HG03280 (cell line): Measurements from ENCODE around the gene CYP17A1.
A peak's percentile ranks its signal among the peaks of the same experiment; 100 is the strongest.

Experiments used
- ATAC-seq: cut with Tn5 transposase; IDR thresholded peaks from one replicate; pipeline ENCODE4 v1.9.1; 2021; ENCODE audit warnings: mild to moderate bottlenecking, moderate library complexity; ENCODE audit not compliant: unreplicated experiment

CYP17A1 gene

GRCh38 chr10:102811346-102811745, 25.9 kb downstream of the CYP17A1 start:
- ATAC-seq = no peak

GRCh38 chr10:102808380-102808779, 28.8 kb downstream of the CYP17A1 start:
- ATAC-seq = no peak

- no peak for ATAC-seq
These were observed 32.7 kb downstream of the CYP17A1 start for GRCh38 chr10:102804382-102805055.

GRCh38 chr10:102802920-102803534, 34.2 kb downstream of the CYP17A1 start:
- ATAC-seq = no peak

- ATAC-seq = no peak
These were observed 35.2 kb downstream of the CYP17A1 start for GRCh38 chr10:102801978-102802377.

- no peak for ATAC-seq
These were observed 35.7 kb downstream of the CYP17A1 start for GRCh38 chr10:102801496-102801895.

GRCh38 chr10:102800611-102801335, 36.4 kb downstream of the CYP17A1 start:
- ATAC-seq = no peak

- ATAC-seq = no peak
These were observed 37.3 kb downstream of the CYP17A1 start for GRCh38 chr10:102799691-102800471.

- ATAC-seq = peak; percentile 97
These were observed 40.6 kb downstream of the CYP17A1 start for GRCh38 chr10:102796407-102797176.

- peak; percentile 27 for ATAC-seq
These were observed 41.5 kb downstream of the CYP17A1 start for GRCh38 chr10:102795453-102796406.

- ATAC-seq = no peak
These were observed 45.3 kb downstream of the CYP17A1 start for GRCh38 chr10:102791754-102792395.

- no peak for ATAC-seq
These were observed 51.4 kb downstream of the CYP17A1 start for GRCh38 chr10:102785818-102786217.

- ATAC-seq = no peak
These were observed 53.6 kb downstream of the CYP17A1 start for GRCh38 chr10:102783568-102783967.

- ATAC-seq = no peak
These were observed 54.3 kb downstream of the CYP17A1 start for GRCh38 chr10:102782673-102783551.

- ATAC-seq = no peak
These were observed 55.2 kb downstream of the CYP17A1 start for GRCh38 chr10:102781921-102782557.

- ATAC-seq = no peak
These were observed 55.9 kb downstream of the CYP17A1 start for GRCh38 chr10:102781090-102781920.
